Endothelial cell of umbilical vein (primary cell): ENCODE measurements around the gene SLAMF1. TPM values are rescaled to one million over a fixed set of nuclear protein-coding genes. Genes with fewer than 3 reads are reported as not detected.

Experiments used
- BruUV-seq: library from RNA; stranded (reverse); fragments of 400-500 nt; replicated peaks from 2 replicates; lab custom pipeline; 2021; lab: Mats Ljungman, UMichigan
- CTCF ChIA-PET: fragments of 300-600, 350-600 bp; sonication (Branson Sonifier 250); formaldehyde crosslinking; loops from one replicate; lab custom pipeline; 2021; ENCODE audit warnings: antibody characterized with exemption, inconsistent platforms; lab: Charles Lee
- POLR2A ChIA-PET: fragments of 300-600, 350-600 bp; sonication (Branson Sonifier 250); formaldehyde crosslinking; loops from one replicate; lab custom pipeline; 2021; ENCODE audit warnings: antibody characterized with exemption, inconsistent platforms; lab: Charles Lee
- DNase-seq: peaks from one replicate; pipeline ENCODE4 v3.0.0-alpha.2; 2011; ENCODE audit warnings: low read depth, low spot score
- FAIRE-seq: peaks from 2 replicates; lab custom pipeline; 2011; peaks lifted over from hg19 to GRCh38; lab: Jason Lieb, UNC
- H2AFZ ChIP-seq: 2 replicates; pipeline ENCODE4 v1.6.0; 2012; ENCODE audit warnings: low read depth, low read length, control low read depth, inconsistent platforms
- H3K27ac ChIP-seq: 2 replicates; pipeline ENCODE4 v1.5.1; 2011; ENCODE audit warnings: low read depth, mild to moderate bottlenecking, control low read depth, low read length, moderate library complexity; ENCODE audit not compliant: insufficient read depth
- H3K27me3 ChIP-seq, 2 experiments: 2 replicates each; pipeline versions ENCODE4 v1.6.0 to v1.6.1; 2011; ENCODE audit warnings: low read length in 2 of 2, mixed read lengths in 1 of 2; ENCODE audit not compliant: control insufficient read depth in 2 of 2, insufficient read depth in 2 of 2
- H3K36me3 ChIP-seq, 2 experiments: 2 replicates in 1 of 2; 3 replicates in 1 of 2; pipeline ENCODE4 v1.5.1; 2011; ENCODE audit warnings: low read length in 2 of 2, mild to moderate bottlenecking in 1 of 2, moderate library complexity in 1 of 2; ENCODE audit not compliant: control insufficient read depth in 2 of 2, insufficient read depth in 2 of 2; ENCODE audit errors: extremely low read depth in 1 of 2
- H3K4me1 ChIP-seq: 3 replicates; pipeline ENCODE4 v1.5.1; 2011; ENCODE audit warnings: mild to moderate bottlenecking, low read length; ENCODE audit not compliant: control insufficient read depth, insufficient read depth; ENCODE audit errors: extremely low read depth
- H3K4me2 ChIP-seq: 2 replicates; pipeline ENCODE4 v1.6.1; 2011; ENCODE audit warnings: low read length, control low read depth, mixed read lengths; ENCODE audit not compliant: insufficient read depth
- H3K4me3 ChIP-seq, 3 experiments: fragments of 200-600 bp in 1 of 3; sonication (generic), shearing (Covaris generic) in 1 of 3; replicated peaks in 1 of 3; 2 replicates each; pipeline ENCODE4 v1.5.1; 2011 to 2016; ENCODE audit warnings: control low read depth in 3 of 3, low read length in 3 of 3, mild to moderate bottlenecking in 2 of 3, inconsistent platforms in 1 of 3, low read depth in 1 of 3, moderate library complexity in 1 of 3; ENCODE audit not compliant: insufficient read depth in 1 of 3
- H3K79me2 ChIP-seq: 2 replicates; pipeline ENCODE4 v1.6.0; 2012; ENCODE audit warnings: low read length, inconsistent platforms; ENCODE audit not compliant: control insufficient read depth, insufficient read depth
- H3K9ac ChIP-seq: replicated peaks from 2 replicates; pipeline ENCODE3; 2011; ENCODE audit warnings: low read length, control low read depth; ENCODE audit not compliant: insufficient read depth; ENCODE audit errors: extremely low read depth
- H3K9me1 ChIP-seq: replicated peaks from 3 replicates; pipeline ENCODE4 v1.6.0; 2011; ENCODE audit warnings: mild to moderate bottlenecking, low read length; ENCODE audit not compliant: control insufficient read depth, insufficient read depth; ENCODE audit errors: extremely low read depth
- H3K9me3 ChIP-seq: replicated peaks from 2 replicates; pipeline ENCODE4 v1.5.1; 2012; ENCODE audit warnings: low read length, inconsistent platforms; ENCODE audit not compliant: control insufficient read depth, insufficient read depth
- H4K20me1 ChIP-seq: replicated peaks from 2 replicates; pipeline ENCODE3; 2011; ENCODE audit warnings: mild to moderate bottlenecking, low read length; ENCODE audit not compliant: control insufficient read depth, insufficient read depth; ENCODE audit errors: extremely low read depth
- EZH2 ChIP-seq: IDR thresholded peaks from 2 replicates; pipeline ENCODE4 v1.6.1; 2012; ENCODE audit warnings: borderline replicate concordance, low read depth, mild to moderate bottlenecking, moderate library complexity, low read length, inconsistent platforms; ENCODE audit not compliant: severe bottlenecking
- FOS ChIP-seq: IDR thresholded peaks from 2 replicates; pipeline ENCODE4 v1.6.1; 2011; ENCODE audit warnings: mild to moderate bottlenecking, low read length, moderate library complexity, borderline replicate concordance; ENCODE audit not compliant: insufficient read depth
- GATA2 ChIP-seq: IDR thresholded peaks from 2 replicates; pipeline ENCODE4 v1.7.0; 2011; ENCODE audit warnings: low read depth, mild to moderate bottlenecking, moderate library complexity, mixed read lengths, low read length; ENCODE audit not compliant: insufficient read length, insufficient read depth
- JUN ChIP-seq: IDR thresholded peaks from 2 replicates; pipeline ENCODE4 v1.6.1; 2011; ENCODE audit warnings: borderline replicate concordance, low read depth; ENCODE audit not compliant: insufficient read length, insufficient read depth
- MYC ChIP-seq: IDR thresholded peaks from one replicate; pipeline ENCODE4 v1.6.1; 2011; ENCODE audit warnings: mild to moderate bottlenecking, low read depth, low read length
- POLR2A ChIP-seq: IDR thresholded peaks from 2 replicates; pipeline ENCODE4 v1.6.1; 2012; ENCODE audit warnings: low read depth, mild to moderate bottlenecking, control low read depth, low read length
- POLR2AphosphoS5 ChIP-seq: IDR thresholded peaks from 2 replicates; pipeline ENCODE4 v1.6.1; 2012; ENCODE audit warnings: low read depth, mild to moderate bottlenecking, control low read depth, low read length, moderate library complexity; ENCODE audit not compliant: insufficient read depth
- dilution Hi-C: fragments of 300-500 bp; cut with MboI; formaldehyde crosslinking; loops from one replicate; pipeline ENCODE4 v1.15.0; 2019; ENCODE audit warnings: low sequenced_read_pairs; ENCODE audit not compliant: extremely low pct_ligation_motif_present
- intact Hi-C: fragments of 100-400 bp; cut with micrococcal nuclease; formaldehyde crosslinking; loops from one replicate; pipeline ENCODE4 v1.10.0; 2022
- polyA plus RNA-seq, 4 experiments: library from polyadenylated mRNA; depleted of rRNA in 3 of 4; stranded (reverse) in 3 of 4; unstranded in 1 of 4; fragments of >200 nt; gene quantifications; 2 replicates each; pipeline versions ENCODE4 v1.2.1 to v1.2.3, GENCODE V29; 2011 to 2012; ENCODE audit warnings: missing spikeins in 1 of 4
- total RNA-seq: library from RNA; stranded (reverse); gene quantifications from 2 replicates; pipeline ENCODE4 v1.2.3, GENCODE V29; 2021
- TF ChIP-seq, protein P1 (sequence below), 2 donors: IDR thresholded peaks; 1 replicate in 1 of 2; 2 replicates in 1 of 2; pipeline ENCODE4 v1.5.1; 2011; ENCODE audit warnings: low read length in 2 of 2, mild to moderate bottlenecking in 2 of 2, moderate library complexity in 2 of 2, control low read depth in 1 of 2, inconsistent platforms in 1 of 2, low read depth in 1 of 2; ENCODE audit not compliant: insufficient read depth in 1 of 2; ENCODE audit errors: extremely low read depth in 1 of 2
- TF ChIP-seq, protein P2 (sequence below): IDR thresholded peaks from 2 replicates; pipeline ENCODE4 v1.6.1; 2011; ENCODE audit not compliant: insufficient read depth, insufficient read length

The SLAMF1 gene
- total and polyA plus RNA-seq, 2 donors (not counting 3 experiments of a cell fraction or from before 2014, with no cell fraction given), result not detected

DNA sequence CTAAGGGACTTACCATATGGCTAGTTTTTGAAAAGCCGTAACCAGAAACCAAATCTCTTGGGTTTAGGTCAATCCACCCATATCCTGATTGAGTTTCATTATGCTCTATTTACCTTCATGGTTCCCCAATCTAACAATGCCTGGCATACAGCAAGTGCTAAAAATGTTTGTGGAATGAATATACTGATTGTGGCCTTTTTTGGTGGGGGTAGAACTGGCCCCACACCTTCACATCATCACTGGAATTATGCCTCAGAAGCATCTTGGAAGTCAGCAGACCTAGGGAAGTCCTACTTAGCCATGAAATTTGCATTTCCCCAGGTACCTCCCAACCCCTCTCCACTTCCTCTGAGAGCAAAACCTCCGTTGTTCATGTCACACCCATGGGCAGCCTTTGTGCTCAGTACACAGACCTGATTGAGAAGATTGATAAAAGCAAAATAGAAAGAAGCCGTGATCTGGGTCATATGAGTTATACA, 17.8 kb upstream of the SLAMF1 start:
- Histone ChIP-seq H3K79me2 (no peaks in the 10 kb centered on the region), H3K4me3 (no peak overlapping the region), H3K9me3 (no peaks in the 10 kb centered on the region), H3K9me1 (no peaks in the 10 kb centered on the region), H3K4me2 (no peak overlapping the region), H3K9ac (no peak overlapping the region), H3K27me3 (peaks cover 0 to 5% of the 10 kb centered on the region in 2 experiments), H2AFZ (no peak overlapping the region), H3K4me1 (no peaks in the 10 kb centered on the region), H3K36me3 (no peaks in the 10 kb centered on the region), H3K27ac (no peak overlapping the region), H4K20me1 (no peaks in the 10 kb centered on the region)
- dilution Hi-C loops, result no loop called here
- ChIA-PET CTCF (no interaction called here), POLR2A (no interaction called here)
- intact Hi-C loops, result no loop called here
- FAIRE-seq (no peak), DNase-seq (no peak)
- no TSS peak for BruUV-seq
- TF ChIP-seq MYC (no peak), POLR2A (no peak), EZH2 (no peak), JUN (no peak), FOS (no peak), GATA2 (no peak), POLR2AphosphoS5 (no peak)
- TF ChIP-seq, protein P1, sequence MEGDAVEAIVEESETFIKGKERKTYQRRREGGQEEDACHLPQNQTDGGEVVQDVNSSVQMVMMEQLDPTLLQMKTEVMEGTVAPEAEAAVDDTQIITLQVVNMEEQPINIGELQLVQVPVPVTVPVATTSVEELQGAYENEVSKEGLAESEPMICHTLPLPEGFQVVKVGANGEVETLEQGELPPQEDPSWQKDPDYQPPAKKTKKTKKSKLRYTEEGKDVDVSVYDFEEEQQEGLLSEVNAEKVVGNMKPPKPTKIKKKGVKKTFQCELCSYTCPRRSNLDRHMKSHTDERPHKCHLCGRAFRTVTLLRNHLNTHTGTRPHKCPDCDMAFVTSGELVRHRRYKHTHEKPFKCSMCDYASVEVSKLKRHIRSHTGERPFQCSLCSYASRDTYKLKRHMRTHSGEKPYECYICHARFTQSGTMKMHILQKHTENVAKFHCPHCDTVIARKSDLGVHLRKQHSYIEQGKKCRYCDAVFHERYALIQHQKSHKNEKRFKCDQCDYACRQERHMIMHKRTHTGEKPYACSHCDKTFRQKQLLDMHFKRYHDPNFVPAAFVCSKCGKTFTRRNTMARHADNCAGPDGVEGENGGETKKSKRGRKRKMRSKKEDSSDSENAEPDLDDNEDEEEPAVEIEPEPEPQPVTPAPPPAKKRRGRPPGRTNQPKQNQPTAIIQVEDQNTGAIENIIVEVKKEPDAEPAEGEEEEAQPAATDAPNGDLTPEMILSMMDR (IDR thresholded peaks at IDR 0.05; ENCODE audit: extremely low read depth in 1 of 2, insufficient read depth in 1 of 2, low read depth in 1 of 2, low read length in 2 of 2), result no peak
- TF ChIP-seq, protein P2, sequence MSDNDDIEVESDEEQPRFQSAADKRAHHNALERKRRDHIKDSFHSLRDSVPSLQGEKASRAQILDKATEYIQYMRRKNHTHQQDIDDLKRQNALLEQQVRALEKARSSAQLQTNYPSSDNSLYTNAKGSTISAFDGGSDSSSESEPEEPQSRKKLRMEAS, result no peak
